ENCODE data around the gene GALNT9. TPM values are rescaled to one million over a fixed set of nuclear protein-coding genes. Genes with fewer than 3 reads are reported as not detected.

GALNT9 gene
- total RNA-seq, 4 donors from 2014 or later, result not detected

- TF ChIP-seq, protein P1, sequence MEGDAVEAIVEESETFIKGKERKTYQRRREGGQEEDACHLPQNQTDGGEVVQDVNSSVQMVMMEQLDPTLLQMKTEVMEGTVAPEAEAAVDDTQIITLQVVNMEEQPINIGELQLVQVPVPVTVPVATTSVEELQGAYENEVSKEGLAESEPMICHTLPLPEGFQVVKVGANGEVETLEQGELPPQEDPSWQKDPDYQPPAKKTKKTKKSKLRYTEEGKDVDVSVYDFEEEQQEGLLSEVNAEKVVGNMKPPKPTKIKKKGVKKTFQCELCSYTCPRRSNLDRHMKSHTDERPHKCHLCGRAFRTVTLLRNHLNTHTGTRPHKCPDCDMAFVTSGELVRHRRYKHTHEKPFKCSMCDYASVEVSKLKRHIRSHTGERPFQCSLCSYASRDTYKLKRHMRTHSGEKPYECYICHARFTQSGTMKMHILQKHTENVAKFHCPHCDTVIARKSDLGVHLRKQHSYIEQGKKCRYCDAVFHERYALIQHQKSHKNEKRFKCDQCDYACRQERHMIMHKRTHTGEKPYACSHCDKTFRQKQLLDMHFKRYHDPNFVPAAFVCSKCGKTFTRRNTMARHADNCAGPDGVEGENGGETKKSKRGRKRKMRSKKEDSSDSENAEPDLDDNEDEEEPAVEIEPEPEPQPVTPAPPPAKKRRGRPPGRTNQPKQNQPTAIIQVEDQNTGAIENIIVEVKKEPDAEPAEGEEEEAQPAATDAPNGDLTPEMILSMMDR (IDR thresholded peaks at IDR 0.05), result no peak
- TF ChIP-seq POLR2A (IDR thresholded peaks at IDR 0.05), result no peak
- Histone ChIP-seq H3K36me3 (no peaks in the 10 kb centered on the region), H3K4me1 (no peaks in the 10 kb centered on the region), H3K27ac (no peak overlapping the region), H3K27me3 (peaks cover 0 to 16% (median 0%) of the 10 kb centered on the region in 4 donors), H3K4me3 (no peak overlapping the region), H3K9me3 (no peaks in the 10 kb centered on the region)
- intact Hi-C loops (cut with DNase I), result no loop called here
- 89 to 97% methylated on average over 22 to 33 of the region's 33 CpGs for WGBS, 2 donors
- no peak for DNase-seq
Observed at GRCh38 chr12:132250707-132251106, 78.7 kb downstream of the GALNT9 start.

DNA sequence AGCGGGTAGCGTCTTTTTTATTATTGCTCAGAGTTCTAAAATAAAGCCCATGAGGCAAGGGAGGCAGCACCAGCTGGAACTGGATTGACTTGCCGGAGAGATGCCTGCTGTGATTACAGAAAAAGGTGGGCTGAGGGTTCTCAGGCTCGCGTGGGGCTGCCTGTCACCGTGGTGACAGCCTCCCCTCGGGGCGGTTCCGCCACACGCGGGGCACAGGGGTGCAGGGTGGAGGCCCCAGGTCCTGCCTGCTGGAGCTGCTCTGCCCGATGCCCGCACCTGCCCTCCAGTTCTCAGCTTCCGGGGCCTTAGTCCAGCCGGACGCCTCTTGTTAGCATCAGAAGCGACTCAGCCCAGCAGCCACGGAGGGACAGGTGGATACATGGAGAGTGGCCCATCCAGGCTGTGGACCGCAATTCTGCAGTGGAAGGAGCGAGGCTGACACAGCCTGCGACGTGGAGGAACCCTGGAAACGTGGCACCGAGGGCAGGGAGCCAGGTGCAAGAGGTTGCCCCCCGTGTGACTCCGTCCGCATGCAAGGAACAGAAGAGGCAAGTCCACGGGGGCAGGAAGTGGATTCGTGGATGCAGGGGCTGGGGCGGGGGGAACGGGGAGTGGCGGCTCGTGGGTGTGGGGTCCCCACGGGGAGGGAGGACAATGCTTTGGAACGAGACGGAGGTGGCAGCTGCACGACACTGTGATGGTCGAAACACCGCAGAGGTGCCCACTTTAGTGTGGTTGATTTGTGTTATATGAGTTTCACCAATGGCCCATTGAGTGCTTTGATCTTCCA is 79.5 kb downstream of the GALNT9 start:
- H3K9me3 ChIP-seq, result no peaks in the 10 kb centered on the region
- no peaks in the 10 kb centered on the region for H3K36me3 ChIP-seq
- H3K4me3 ChIP-seq, result no peak overlapping the region
- no peak for TF ChIP-seq POLR2A (IDR thresholded peaks at IDR 0.05)
- TF ChIP-seq, protein P1 (IDR thresholded peaks at IDR 0.05), result no peak
- no peak overlapping the region for H3K27ac ChIP-seq
- DNase-seq, result no peak
- intact Hi-C loops (cut with DNase I), result no loop called here
- WGBS, 2 donors, result 83 to 88% methylated on average over 15 to 25 of the region's 39 CpGs
- no peaks in the 10 kb centered on the region for H3K4me1 ChIP-seq
- peaks cover 0 to 15% (median 0%) of the 10 kb centered on the region in 4 donors for H3K27me3 ChIP-seq

GRCh38 chr12:132248453-132249167 is 80.8 kb downstream of the GALNT9 start:
- Histone ChIP-seq H3K4me1 (no peaks in the 10 kb centered on the region), H3K36me3 (no peaks in the 10 kb centered on the region), H3K4me3 (no peak overlapping the region), H3K27ac (no peak overlapping the region), H3K9me3 (no peaks in the 10 kb centered on the region), H3K27me3 (peaks cover 0 to 15% (median 0%) of the 10 kb centered on the region in 4 donors)
- DNase-seq, result no peak
- TF ChIP-seq, protein P1 (IDR thresholded peaks at IDR 0.05), result no peak
- no peak for TF ChIP-seq POLR2A (IDR thresholded peaks at IDR 0.05)
- intact Hi-C loops (cut with DNase I), result no loop called here
- WGBS, 2 donors, result 66% methylated on average over 15 to 16 of the region's 16 CpGs

GRCh38 chr12:132247718-132248452 is 81.5 kb downstream of the GALNT9 start:
- TF ChIP-seq, protein P1 (IDR thresholded peaks at IDR 0.05), result no peak
- no peak for TF ChIP-seq POLR2A (IDR thresholded peaks at IDR 0.05)
- no peaks in the 10 kb centered on the region for H3K4me1 ChIP-seq
- H3K9me3 ChIP-seq, result no peaks in the 10 kb centered on the region
- DNase-seq, result no peak
- H3K27ac ChIP-seq, result no peak overlapping the region
- H3K4me3 ChIP-seq, result no peak overlapping the region
- intact Hi-C loops (cut with DNase I), result no loop called here
- H3K27me3 ChIP-seq, result peaks cover 0 to 15% (median 0%) of the 10 kb centered on the region in 4 donors
- WGBS, 2 donors, result 88 to 93% methylated on average over 11 to 22 of the region's 35 CpGs
- H3K36me3 ChIP-seq, result no peaks in the 10 kb centered on the region
